HG03103 (cell line): ENCODE data around the gene CSNK1A1.

ENCODE experiments used
- ATAC-seq: cut with Tn5 transposase; IDR thresholded peaks from one replicate; pipeline ENCODE4 v1.9.1; 2021; ENCODE audit warnings: low read depth; ENCODE audit not compliant: unreplicated experiment

The CSNK1A1 gene

DNA sequence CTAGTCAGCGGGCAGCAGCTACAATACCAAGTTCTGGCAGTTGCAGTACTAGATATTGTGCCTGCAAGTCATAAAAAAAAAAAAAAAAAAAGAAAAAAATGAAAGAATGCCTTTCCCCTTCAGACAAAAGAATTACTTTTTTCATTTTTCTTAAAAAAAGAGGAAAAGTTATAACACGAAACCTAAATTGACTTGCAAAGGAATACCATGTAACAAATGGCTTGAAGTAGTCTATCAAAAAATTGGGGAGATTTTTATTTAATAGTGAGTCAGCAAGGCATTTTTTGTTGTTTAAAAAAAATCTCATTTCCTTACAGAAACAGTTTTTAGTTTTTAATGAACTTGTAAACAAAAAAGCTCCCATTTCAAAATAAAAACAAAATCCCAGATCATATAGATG, 55.6 kb downstream of the CSNK1A1 start:
- ATAC-seq, result no peak

GRCh38 chr5:149493316-149493715, 57.9 kb downstream of the CSNK1A1 start:
- ATAC-seq, result no peak

GRCh38 chr5:149492781-149493180, 58.5 kb downstream of the CSNK1A1 start:
- no peak for ATAC-seq

GRCh38 chr5:149490599-149491485, 60.4 kb downstream of the CSNK1A1 start:
- ATAC-seq, result no peak

- ATAC-seq, result no peak
Observed at GRCh38 chr5:149489605-149490037, 61.6 kb downstream of the CSNK1A1 start.

GRCh38 chr5:149488645-149489306, 62.5 kb downstream of the CSNK1A1 start:
- ATAC-seq, result no peak

- no peak for ATAC-seq
Observed at GRCh38 chr5:149487672-149488071, 63.6 kb downstream of the CSNK1A1 start.

GRCh38 chr5:149486726-149487635, 64.3 kb downstream of the CSNK1A1 start:
- no peak for ATAC-seq

DNA sequence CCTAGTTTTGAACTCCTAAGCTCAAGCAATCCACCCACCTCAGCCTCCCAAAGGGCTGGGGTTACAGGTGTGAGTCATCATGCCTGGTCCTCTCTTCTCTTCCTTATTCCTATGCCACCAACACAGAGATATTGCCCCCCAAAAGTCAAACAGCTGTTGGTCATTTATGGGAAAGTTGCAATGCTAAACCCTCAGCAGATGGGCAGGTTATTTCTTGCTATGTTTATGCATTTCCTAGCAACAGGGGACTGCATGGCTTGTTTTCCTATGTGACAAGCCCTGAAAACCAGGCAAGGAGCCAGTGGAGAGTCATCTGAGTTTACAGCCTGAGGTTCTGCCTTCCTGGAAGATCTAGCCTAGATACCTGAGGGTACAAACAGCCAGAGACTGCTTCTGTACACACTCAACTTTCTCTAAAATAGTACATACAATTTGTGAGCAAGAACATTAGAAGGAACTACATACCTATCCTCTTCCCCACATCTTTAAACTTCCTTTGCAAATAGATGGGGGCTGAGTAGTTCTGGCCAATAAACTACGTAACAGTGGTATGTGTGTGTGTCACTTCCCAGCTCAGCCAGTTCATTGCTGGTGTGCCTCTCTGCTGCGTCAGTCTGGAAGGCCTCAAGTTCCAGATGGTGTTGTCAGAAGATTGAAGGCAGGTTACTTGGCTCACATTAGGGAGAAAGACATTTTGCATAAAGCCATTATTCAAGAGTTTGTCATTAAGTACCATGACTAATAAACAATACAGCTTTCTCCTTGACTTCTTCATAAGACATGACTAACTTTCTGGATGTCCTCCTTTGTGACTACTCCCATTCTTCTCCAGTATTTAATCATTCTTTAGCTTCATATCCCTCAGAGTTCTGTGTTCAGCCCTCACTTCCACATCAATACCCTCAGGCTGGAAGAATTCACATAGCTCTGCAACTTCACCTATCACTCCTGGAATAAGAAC, 65.3 kb downstream of the CSNK1A1 start:
- ATAC-seq, result no peak

- no peak for ATAC-seq
Observed at GRCh38 chr5:149481485-149481884, 69.8 kb downstream of the CSNK1A1 start.

DNA sequence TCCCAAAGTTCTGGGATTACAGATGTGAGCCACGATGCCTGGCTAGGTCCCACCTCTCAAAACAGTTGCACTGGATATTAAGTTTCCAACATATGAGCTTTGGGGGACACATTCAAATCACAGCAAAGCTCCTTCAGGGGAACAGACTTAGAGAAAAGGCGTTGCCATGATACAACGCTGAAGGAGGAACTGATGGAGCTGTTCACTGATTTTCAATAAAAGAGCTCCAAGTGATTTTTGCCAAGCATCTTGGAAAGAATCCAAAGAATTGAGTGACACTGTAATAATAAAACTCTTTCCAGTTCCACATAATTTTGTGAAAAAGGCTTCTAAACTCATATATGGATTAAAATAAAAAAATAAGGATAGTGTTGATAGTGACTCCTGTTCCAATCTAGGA, 72.5 kb downstream of the CSNK1A1 start:
- no peak for ATAC-seq

- ATAC-seq, result no peak
Observed at GRCh38 chr5:149475777-149476176, 75.5 kb downstream of the CSNK1A1 start.

DNA sequence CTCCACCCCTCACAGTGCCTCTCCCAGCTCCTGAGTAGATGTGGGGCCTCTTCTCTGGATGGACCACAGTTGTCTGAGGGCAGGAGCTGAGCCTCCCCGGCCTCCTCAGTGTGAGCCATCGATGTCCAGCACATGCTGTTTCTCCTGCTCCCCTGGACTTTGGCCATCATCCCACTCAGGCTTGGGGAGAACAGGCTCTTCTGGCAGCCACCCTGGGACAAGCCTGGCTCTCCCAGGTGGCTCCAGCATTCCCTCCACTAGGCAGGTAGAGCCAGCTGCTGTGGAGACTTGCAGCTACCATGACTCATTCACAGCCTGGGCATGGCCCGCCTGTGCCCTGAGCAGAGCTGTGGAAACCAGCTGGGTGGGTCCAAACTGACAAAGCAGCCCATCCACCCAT, 77.0 kb downstream of the CSNK1A1 start:
- no peak for ATAC-seq

DNA sequence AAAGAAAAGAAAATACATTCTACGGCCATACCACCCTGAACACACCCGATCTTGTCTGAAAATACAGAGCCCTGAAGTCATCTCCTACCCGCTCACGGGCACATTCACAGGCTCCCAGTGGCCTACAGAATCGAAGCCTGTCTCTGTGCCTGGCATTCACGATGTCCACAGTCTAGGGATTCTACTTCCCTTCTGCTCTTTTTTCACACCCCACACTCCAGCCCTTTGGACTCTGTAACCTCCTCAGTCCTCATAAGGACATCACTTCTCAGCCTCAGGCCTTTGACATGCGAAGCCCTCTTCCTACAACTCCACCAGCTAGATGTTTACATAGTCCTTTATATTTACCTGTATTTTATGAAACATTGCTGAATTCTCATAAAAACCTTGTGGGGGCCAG, 77.8 kb downstream of the CSNK1A1 start:
- no peak for ATAC-seq

DNA sequence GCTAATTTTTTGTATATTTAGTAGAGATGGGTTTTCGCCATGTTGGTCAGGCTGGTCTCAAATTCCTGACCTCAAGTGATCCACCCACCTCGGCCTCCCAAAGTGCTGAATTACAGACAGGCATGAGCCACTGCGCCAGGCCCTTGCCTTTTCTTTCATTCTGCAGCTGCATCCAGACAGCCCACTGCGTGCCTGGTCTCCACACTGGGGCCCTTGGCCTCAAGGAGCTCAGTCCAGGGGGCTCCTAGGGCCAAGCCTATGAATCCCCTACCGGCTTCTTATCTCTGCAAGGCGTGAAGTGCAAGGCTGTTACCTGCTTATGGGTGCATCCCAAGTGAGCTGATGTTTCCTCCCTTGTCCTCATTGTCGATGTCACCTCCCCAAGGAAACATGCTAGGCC, 78.8 kb downstream of the CSNK1A1 start:
- ATAC-seq, result no peak

DNA sequence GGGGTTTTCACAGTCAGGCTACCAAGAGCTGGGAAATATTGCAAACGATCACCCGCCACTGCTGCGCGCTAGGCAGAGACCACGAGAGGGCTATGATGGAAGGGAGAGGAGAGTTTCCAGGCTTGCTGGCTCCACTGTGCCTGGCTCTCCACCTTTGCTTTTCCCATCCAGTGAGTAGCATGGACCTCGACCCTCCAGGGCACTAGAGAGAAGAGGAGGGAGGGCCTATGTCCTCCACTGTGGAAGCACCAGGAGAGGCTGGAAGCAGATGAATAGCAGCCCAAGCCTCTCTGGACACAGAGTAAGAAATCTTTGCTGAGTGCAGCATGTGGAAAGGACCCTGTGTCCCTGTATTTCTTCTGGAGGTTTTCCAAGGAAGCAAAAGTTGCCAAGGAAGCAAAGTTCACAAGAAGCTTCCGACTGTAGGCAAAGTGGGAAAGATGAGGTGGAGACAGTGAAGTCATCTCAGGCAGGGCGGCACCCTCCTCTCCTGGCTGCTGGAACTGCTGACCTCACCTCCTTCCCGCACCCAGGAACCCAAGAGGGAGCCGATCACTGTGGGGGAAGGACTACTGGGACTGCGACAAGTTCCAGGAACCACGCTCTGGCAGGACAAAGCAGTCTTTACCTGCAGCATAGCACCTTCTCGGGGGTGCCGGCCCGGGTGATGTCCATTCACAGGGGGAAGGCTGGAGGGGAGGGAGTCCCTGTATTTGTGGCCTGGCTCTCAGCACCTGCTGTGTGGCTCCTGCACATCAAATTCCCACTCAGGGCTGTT, 79.6 kb downstream of the CSNK1A1 start:
- no peak for ATAC-seq

DNA sequence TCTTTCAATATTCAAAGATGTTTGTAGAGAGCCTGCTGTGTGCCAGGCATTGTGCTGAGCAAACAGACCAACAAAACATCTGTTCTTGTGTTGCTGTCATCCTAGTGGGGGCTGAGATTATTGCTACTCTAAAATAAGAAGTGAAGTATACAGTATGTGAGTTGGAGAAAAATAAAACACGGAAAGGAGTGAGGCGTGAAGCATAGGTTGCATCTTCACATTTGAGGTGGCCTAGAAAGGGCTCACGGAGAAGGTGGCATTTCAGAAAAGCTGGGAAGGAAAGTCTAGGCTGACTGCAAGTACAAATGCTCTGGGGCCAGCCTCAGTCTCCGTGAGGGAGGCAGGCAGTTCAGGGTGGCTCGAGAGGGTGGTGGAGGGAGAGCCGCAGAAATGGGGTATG, 80.3 kb downstream of the CSNK1A1 start:
- no peak for ATAC-seq

DNA sequence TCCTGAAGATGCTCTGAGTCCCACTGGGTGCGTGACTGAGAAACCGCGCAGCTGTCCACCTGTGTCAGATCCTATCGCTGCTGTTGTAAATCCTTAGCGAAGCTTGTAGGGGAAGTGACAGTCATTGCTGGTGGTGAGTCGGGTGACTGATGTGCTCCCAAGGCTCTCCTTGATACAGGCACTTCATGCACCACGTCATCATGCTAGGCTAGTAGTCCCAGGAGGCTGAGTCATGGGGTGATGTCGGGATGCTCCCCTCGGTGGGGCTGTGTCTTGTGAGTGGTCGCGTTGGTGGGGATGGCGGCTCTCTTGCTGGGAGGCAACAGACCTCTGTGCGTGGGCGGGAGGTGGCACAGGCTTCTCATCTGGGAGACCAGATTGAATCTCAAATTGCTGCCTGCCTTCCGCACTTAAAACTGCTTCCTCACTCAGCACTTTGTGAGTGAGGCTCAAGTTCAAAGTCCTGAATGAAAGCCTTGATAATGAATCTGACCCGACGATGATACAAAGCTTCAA, 84.7 kb downstream of the CSNK1A1 start:
- no peak for ATAC-seq
